HG02759 (cell line): ENCODE measurements around the gene DNAAF5.

Experiments
- ATAC-seq: cut with Tn5 transposase; IDR thresholded peaks from one replicate; pipeline ENCODE4 v1.9.1; 2021; ENCODE audit warnings: mild to moderate bottlenecking, moderate library complexity; ENCODE audit not compliant: unreplicated experiment

The DNAAF5 gene

DNA sequence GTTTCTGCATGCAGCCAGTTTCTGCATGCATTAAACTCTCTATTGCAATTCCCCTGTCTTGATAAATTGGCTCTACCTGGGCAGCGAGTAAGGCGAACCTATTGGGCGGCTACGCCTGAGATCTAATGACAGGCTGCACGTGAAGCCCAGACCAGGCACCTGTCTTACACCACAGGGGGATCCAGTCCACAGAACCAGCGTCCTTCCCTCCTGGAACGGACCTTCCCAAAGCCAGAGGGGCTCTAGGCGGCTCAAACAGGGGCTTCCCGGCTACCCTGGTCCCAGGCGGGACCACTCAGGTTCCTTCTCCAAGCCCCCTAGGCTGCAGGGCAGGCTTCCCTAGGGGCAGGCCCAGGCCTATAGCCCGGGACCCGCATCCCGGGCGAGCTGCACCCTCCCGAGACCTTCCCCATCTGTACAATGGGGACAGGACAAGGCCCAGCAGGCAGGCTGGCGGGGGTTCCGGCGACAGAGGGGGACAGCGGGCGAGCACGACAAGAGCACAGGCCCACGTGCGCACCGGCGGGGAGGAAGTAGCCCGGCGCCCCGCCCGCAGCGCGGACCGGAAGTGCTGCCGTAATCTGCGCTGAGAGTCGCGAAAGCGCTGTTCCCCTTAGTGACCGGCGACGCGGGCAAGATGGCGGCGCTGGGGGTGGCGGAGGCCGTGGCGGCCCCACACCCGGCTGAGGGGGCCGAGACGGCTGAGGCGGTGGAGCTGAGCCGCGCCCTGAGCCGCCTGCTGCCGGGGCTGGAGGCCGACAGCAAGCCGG, at the start of gene DNAAF5:
Gene DNAAF5, plus strand, starts transcription at position 616 of the 770 bp plus-strand sequence. Its CDS starts 22 bp downstream, at position 638.
- peak; percentile 88 for ATAC-seq

DNA sequence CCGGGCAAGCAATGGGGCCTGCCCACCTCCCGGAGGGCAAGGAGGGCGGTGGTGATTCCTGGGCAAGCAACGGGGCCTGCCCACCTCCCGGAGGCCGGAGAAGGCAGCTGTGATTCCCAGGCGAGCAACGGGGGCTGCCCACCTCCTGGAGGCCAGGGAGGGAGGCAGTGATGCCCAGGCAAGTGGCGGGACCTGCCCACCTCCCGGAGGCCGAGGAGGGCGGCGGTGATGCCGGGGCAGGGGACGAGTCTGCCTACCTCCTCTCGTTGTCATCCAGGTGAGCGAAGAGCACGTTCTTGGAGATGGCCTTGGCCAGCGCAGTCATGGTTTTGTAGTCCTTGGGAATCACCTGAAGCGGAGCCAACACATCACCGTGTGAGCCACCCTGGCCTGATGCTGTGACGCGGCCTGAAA, 49.5 kb upstream of the DNAAF5 start:
- no peak for ATAC-seq

GRCh38 chr7:680411-681127, 45.9 kb upstream of the DNAAF5 start:
- no peak for ATAC-seq

- no peak for ATAC-seq
Measured at GRCh38 chr7:681551-682307, 44.8 kb upstream of the DNAAF5 start.

DNA sequence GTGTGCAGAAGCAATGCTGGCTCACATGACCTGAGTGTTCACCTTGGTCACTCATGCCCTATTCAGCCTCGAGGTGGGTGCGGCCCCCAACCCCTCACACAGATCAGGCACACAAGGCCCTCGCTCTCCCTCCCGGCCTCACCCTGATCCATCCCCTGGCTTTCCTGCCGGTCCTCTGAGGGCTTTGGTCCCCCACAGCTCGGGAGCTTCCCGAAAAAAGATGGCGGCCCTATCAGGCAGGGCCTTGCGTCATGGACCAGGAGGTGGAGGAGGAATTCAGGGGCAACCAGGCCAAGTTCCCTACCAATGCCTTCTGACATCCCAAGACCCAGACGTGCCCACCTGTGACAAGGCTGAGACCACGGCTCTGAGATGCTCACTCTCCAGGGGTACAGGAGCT, 43.7 kb upstream of the DNAAF5 start:
- no peak for ATAC-seq

DNA sequence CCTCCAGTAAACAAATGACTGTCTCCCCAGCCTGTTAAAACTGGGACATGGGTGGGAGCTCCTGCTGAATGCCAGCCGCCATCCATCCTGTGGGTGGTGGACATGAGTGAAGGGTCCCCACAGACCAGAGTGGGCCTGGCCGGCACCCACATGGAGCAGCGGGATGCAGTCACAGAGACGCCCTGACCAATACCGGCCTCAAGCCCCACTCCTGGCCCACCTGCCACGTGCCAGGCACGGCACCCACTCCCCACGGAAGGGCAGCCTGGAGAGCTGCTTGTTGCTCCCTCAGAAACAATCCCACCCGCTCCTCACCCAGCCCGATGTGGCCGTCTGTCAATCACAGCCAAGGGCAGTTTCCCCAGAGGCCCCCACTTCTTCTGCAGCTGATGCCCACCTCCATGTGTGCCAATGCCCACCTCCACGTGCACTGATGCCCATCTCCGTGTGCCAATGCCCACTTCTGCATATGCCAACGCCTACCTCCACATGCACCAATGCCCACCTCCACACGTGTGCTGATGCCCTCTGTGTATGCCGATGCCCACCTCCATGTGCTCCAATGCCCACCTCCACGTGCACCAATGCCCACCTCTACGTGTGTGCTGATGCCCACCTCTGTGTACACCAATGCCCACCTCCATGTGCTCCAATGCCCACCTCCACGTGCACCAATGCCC, 42.8 kb upstream of the DNAAF5 start:
- no peak for ATAC-seq

DNA sequence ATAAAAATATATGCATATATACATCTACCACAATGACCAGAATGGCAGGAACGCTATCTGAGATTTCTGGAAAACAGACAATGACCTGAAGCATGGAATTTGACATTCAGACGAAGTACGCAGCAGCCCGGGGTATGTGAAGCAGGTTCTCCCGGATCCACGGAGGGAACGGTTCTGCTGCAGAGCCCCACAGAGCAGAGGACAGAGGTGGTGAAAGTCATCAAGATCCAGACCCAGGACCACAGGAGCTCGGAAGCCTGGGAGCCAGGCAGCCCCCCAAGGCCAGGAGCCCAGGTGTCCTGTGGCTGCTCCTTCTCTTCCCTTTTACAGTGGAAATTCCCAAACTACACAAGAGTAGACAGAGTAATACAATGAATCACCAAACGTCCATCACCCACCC, 42.1 kb upstream of the DNAAF5 start:
- no peak for ATAC-seq

- no peak for ATAC-seq
Measured at GRCh38 chr7:685540-685939, 41.0 kb upstream of the DNAAF5 start.

DNA sequence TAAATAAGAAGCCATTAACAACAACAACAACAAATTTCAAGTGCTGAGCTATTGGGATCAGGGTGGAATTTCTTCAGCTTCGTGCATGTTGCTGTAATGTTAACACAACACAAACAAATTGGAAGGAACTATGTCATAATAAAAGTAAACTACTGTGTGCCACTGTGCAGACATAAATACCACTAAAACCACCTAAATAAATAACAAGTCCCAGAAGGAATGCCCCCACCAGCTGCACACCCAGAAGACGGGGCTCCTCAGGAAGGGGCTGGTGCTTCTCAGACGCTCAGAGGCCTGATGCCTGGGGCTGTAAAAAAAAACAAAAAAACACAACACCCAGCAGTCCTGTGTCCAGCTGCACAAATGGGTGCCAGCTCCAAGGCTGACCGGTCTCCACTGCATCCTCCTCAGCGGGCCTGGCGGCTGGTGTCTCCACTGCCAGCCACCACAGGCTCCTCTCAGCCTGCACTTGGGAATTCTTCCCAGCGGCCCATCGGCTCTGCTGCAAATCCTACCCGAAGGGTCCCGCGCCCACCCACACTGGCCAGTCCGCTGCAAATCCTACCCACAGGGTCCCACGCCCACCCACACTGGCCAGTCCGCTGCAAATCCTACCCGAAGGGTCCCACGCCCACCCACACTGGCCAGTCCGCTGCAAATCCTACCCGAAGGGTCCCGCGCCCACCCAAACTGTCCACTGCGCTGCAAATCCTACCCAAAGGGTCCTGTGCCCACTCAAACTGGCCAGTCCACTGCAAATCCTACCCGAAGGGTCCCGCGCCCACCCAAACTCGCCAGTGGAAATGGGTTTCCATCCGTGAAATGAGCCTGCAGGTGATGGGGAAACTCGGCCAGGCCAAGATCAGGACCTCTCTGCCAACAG, 35.8 kb upstream of the DNAAF5 start:
- no peak for ATAC-seq

GRCh38 chr7:691361-692045, 35.0 kb upstream of the DNAAF5 start:
- no peak for ATAC-seq

DNA sequence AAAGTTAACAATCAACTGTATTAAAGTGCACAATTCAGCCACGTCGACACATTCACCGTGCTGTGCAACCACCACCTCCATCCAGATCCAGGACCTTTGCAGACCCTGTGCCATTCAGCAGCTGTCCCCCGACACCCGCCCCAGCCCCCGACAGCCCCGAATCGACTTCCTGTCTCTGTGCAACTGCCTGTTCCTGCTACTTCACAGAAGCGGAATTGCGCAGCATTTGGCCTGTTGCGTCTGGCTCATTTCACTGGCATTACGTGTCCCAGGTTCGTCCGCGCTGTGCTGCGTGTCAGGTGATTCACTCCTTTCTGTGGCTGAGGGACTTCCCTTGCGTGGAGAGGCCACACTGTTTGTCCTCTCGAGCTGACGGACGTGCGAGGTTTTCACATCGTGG, 33.2 kb upstream of the DNAAF5 start:
- no peak for ATAC-seq

DNA sequence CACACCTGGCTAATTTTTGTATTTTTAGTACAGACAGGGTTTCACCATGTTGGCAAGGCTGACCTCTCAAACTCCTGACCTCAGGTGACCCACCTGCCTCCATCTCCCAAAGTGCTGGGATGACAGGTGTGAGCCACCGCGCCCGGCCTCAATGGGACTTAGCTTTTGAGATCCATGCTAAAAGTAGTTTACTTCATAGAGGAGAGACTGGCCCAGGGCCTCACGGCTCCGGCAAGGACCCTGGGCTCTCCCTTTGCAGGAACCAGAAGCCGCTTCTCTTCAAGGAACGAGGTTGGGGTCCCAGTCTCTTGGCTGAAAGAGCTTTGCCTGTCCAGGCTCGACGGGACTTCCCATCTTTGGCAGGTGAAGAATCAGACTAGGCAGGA, 30.1 kb upstream of the DNAAF5 start:
- no peak for ATAC-seq

DNA sequence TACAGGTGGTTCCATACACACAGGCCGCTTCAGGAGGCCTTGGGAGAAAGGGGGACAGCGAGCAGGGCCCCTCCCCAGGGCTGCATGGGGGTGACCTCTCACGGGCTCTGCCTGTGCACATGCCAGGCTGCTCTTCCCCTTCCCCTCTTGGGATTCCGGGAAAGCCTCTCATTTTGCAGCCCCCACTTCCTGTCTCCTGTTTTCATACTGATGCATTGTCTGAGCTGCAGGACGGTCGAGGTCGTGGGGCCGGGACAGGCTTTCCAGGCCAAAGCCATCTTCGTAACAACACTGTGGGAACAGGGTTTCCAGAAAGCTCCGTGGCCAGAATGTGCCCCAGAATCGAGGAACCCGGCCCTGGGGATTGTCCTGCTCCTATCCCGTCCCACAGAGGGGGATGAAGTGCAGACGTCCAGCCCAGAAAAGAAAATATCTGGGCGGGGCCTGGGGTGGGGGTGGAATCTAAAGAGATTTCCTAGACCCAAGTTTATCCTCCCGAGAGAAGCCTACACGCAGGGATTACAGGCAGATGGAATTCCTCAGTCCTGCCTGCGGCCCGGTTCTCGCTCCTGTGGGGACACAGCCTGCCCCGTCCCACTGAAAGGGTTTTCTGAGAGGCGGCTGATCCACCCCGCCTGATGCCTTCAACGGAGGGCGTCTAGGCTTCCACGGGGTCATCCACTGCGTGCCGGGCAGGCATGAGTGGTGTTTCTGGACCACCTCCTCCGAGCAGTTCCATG, 29.5 kb upstream of the DNAAF5 start:
- ATAC-seq, result no peak

DNA sequence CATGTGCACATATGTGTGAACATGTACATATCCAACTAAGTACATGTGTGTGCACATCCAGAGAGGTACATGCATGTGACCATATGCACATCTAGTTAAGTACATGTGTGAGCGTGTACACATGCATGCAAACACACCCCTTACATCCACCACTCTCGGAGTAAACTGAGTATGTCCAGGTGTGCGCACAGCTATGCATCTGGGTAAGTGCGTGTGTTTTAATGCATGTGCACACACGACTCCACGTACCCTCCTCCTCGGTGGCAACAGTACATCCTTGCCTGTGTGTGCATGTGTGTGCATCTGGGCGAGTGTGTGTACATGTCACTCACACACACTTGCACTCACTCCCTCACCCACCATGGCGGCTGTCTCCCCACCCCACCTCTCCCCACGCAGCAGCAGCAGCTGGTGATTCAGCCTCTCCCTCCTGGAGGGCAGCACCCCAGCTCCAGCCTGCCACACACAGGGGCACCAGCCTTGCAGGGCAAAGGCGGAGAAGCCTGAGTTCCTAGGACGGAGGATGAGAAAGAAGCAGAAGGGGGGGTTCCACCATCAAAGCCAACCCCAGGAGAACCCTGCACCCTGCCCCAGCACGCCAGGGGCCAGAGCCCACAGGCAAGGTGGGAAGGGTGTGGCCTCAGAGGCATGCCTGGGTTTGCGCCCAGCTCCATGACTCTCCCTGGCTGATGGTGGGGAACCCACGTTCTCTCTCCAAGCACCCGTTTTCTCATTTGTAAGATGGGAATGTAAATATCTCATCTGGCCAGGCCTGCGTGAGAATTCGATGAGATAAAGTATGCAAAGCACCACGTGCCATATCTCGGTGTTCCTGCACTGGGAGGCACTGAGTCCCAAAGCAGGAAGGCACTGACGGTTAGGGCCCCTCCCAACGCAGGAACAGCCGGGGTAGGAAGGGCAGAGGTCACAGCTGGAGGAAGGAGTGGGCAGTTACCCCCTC, 27.7 kb upstream of the DNAAF5 start:
- no peak for ATAC-seq

DNA sequence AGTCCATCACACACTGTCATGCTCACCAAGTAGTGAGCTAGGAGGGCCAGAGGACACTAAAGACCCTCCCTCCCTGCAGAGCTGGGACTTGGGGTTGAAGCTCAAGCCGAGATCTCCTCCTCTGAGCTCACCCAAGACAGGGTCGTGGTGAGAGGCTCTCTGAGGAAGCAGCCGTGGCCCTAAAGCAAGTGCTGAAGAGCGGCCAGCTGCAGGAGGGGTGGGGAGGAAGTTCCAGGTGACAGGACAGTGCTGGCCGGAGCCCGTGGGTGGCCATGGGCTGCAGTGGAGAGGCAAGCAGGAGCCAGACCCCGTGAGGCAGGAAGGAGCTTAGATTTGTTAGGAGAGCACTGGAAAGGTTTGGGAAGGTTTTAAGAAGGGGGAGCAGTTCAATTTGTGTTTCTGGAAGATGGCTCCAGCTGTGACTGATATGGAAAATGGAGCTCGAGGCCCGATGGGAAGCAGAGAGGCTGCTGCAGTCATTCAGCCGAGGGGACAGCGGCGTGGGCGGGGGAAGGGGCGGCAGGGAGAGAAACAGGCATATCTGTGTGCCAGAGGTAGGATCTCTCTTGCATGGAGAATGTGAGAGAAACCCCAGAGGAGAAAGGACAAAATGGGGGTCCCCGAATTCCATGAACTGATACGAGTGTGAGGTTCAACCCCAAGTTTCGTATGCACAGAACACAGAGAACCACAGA, 26.9 kb upstream of the DNAAF5 start:
- no peak for ATAC-seq

DNA sequence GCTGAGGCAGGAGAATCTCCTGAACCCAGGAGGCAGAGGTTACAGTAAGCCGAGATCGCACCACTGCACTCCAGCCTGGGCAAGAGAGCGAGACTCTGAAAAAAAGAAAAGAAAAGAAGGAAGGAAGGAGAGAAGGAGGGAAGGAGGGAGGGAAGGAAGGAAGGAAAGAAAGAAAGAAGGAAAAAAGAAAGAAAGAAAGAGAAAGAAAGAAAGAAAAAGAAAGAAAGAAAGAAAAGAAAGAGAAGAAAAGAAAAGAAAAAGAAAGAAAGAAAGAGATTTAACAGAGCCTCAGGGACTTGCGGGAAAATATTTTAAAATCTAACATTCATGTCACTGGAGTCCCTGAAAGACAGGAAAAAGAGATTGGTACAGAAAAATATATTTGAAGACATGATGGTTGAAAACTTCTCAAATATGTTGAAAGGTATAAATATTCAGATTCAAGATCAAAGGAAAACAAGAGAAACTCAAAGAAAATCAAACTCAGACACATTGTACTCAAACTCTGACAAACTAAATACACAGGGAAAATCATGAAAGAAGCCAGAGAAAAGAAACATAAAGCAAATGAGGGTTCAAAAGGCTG, 25.3 kb upstream of the DNAAF5 start:
- ATAC-seq, result no peak

GRCh38 chr7:703049-703448, 23.4 kb upstream of the DNAAF5 start:
- no peak for ATAC-seq
